Glutamatergic neuron (in vitro differentiated cells): ENCODE measurements around the gene BTG4. TPM values are rescaled to one million over a fixed set of nuclear protein-coding genes. Genes with fewer than 3 reads are reported as not detected.

Experiments
- DNase-seq: peaks from one replicate; pipeline ENCODE4 v3.0.0; 2022
- H3K27ac Mint-ChIP-seq: one replicate; pipeline ENCODE4 v1.8.0; 2020; ENCODE audit warnings: mild to moderate bottlenecking, mixed read lengths, inconsistent platforms; ENCODE audit not compliant: unreplicated experiment
- H3K27me3 Mint-ChIP-seq: one replicate; pipeline ENCODE4 v1.8.0; 2020; ENCODE audit warnings: mild to moderate bottlenecking, moderate library complexity, mixed read lengths, inconsistent platforms; ENCODE audit not compliant: unreplicated experiment
- H3K36me3 Mint-ChIP-seq: one replicate; pipeline ENCODE4 v1.8.0; 2020; ENCODE audit warnings: mild to moderate bottlenecking, mixed read lengths, inconsistent platforms; ENCODE audit not compliant: unreplicated experiment
- H3K4me1 Mint-ChIP-seq: one replicate; pipeline ENCODE4 v1.8.0; 2020; ENCODE audit warnings: mild to moderate bottlenecking, low read depth, mixed read lengths, inconsistent platforms; ENCODE audit not compliant: unreplicated experiment
- H3K4me3 Mint-ChIP-seq: one replicate; pipeline ENCODE4 v1.8.0; 2020; ENCODE audit warnings: mild to moderate bottlenecking, mixed read lengths, inconsistent platforms; ENCODE audit not compliant: unreplicated experiment
- H3K9me3 Mint-ChIP-seq: one replicate; pipeline ENCODE4 v1.8.0; 2020; ENCODE audit warnings: mild to moderate bottlenecking, moderate library complexity, mixed read lengths, inconsistent platforms; ENCODE audit not compliant: unreplicated experiment
- CTCF ChIP-seq: fragments of 200-600 bp; sonication (generic); IDR thresholded peaks from one replicate; pipeline ENCODE4 v1.5.0; 2021; ENCODE audit not compliant: partially characterized antibody, unreplicated experiment
- total RNA-seq: library from RNA; stranded (reverse); fragmentation: NEBNext Ultra II Directional; extraction: Animal tissue kit (Norgen Biotek cat#: 25700); gene quantifications from one replicate; pipeline ENCODE4 v1.2.1, GENCODE V29; 2021; ENCODE audit not compliant: unreplicated experiment

BTG4 gene
- total RNA-seq, 1 donor from 2014 or later, result not detected

- TF ChIP-seq CTCF, result no peak
- H3K9me3 Mint-ChIP-seq, result peaks cover 6% of the 10 kb centered on the region
- H3K4me1 Mint-ChIP-seq, result peaks cover 10% of the 10 kb centered on the region
- H3K4me3 Mint-ChIP-seq, result no peak overlapping the region
- H3K27me3 Mint-ChIP-seq, result peaks cover 4% of the 10 kb centered on the region
- H3K27ac Mint-ChIP-seq, result no peak overlapping the region
- no peak for DNase-seq
- H3K36me3 Mint-ChIP-seq, result no peaks in the 10 kb centered on the region
These were observed 61.5 kb downstream of the BTG4 start for GRCh38 chr11:111450480-111451320.

- DNase-seq, result no peak
- peaks cover 10% of the 10 kb centered on the region for H3K4me1 Mint-ChIP-seq
- H3K36me3 Mint-ChIP-seq, result no peaks in the 10 kb centered on the region
- H3K27me3 Mint-ChIP-seq, result peaks cover 4% of the 10 kb centered on the region
- H3K4me3 Mint-ChIP-seq, result no peak overlapping the region
- TF ChIP-seq CTCF, result no peak
- no peak overlapping the region for H3K27ac Mint-ChIP-seq
- H3K9me3 Mint-ChIP-seq, result peaks cover 4% of the 10 kb centered on the region
These were observed 62.3 kb downstream of the BTG4 start for GRCh38 chr11:111449696-111450479.

- no peak overlapping the region for H3K4me3 Mint-ChIP-seq
- H3K27ac Mint-ChIP-seq, result no peak overlapping the region
- H3K36me3 Mint-ChIP-seq, result no peaks in the 10 kb centered on the region
- peaks cover 4% of the 10 kb centered on the region for H3K27me3 Mint-ChIP-seq
- no peak for DNase-seq
- no peak for TF ChIP-seq CTCF
- H3K4me1 Mint-ChIP-seq, result peaks cover 10% of the 10 kb centered on the region
- peaks cover 2% of the 10 kb centered on the region for H3K9me3 Mint-ChIP-seq
These were observed 63.2 kb downstream of the BTG4 start for GRCh38 chr11:111448831-111449557.

- Mint-ChIP-seq H3K27ac (no peak overlapping the region), H3K4me1 (peaks cover 10% of the 10 kb centered on the region), H3K27me3 (peaks cover 4% of the 10 kb centered on the region), H3K9me3 (peaks cover 2% of the 10 kb centered on the region), H3K4me3 (no peak overlapping the region), H3K36me3 (no peaks in the 10 kb centered on the region)
- no peak for DNase-seq
- no peak for TF ChIP-seq CTCF
These were observed 63.8 kb downstream of the BTG4 start for GRCh38 chr11:111448414-111448813.
